NCI-H2171 (cell line): ENCODE measurements around the gene COPZ2.
"Not testable (repeated sequence)": the region's sequence is repeated elsewhere in the genome, so short reads cannot be mapped to it uniquely, and the experiment has no call there.

ENCODE experiments used
- DNase-seq: peaks from one replicate; lab custom pipeline; 2025; lab: John Stamatoyannopoulos, UW

The COPZ2 gene

GRCh38 chr17:48030531-48030930 is 7.1 kb downstream of the COPZ2 start:
- no peak for DNase-seq

- no peak for DNase-seq
Observed at GRCh38 chr17:48028736-48029135, 8.9 kb downstream of the COPZ2 start.

- no peak for DNase-seq
Observed at GRCh38 chr17:48027322-48027981, 10.1 kb downstream of the COPZ2 start.

- peak; percentile 62 for DNase-seq
Observed at GRCh38 chr17:48026502-48027321, 10.9 kb downstream of the COPZ2 start.

- DNase-seq: no peak
Observed at GRCh38 chr17:48025904-48026501, 11.6 kb downstream of the COPZ2 start.

- peak; percentile 94 for DNase-seq
Observed at GRCh38 chr17:48025040-48025903, 12.3 kb downstream of the COPZ2 start.

- DNase-seq: no peak
Observed at GRCh38 chr17:48024149-48025039, 13.2 kb downstream of the COPZ2 start.

GRCh38 chr17:48023400-48024148 is 14.0 kb downstream of the COPZ2 start:
- DNase-seq: peak; percentile 83

- DNase-seq: no peak
Observed at GRCh38 chr17:48022901-48023300, 14.7 kb downstream of the COPZ2 start.

- DNase-seq: no peak
Observed at GRCh38 chr17:48021934-48022333, 15.7 kb downstream of the COPZ2 start.

- not testable (repeated sequence) for DNase-seq
Observed at GRCh38 chr17:48017817-48018158, 19.8 kb downstream of the COPZ2 start.

- no peak for DNase-seq
Observed at GRCh38 chr17:48016112-48016511, 21.5 kb downstream of the COPZ2 start.

- peak; percentile 92 for DNase-seq
Observed at GRCh38 chr17:48014595-48015111, 22.9 kb downstream of the COPZ2 start.

- no peak for DNase-seq
Observed at GRCh38 chr17:48013876-48014594, 23.6 kb downstream of the COPZ2 start.

GRCh38 chr17:48012654-48013053 is 24.9 kb downstream of the COPZ2 start:
- DNase-seq: no peak

GRCh38 chr17:48012151-48012520 is 25.5 kb downstream of the COPZ2 start:
- DNase-seq: peak; percentile 93

GRCh38 chr17:48011405-48012150 is 26.0 kb downstream of the COPZ2 start:
- peak; percentile 55 for DNase-seq

- DNase-seq: no peak
Observed at GRCh38 chr17:48010193-48010592, 27.4 kb downstream of the COPZ2 start.
